NCI-H1417 treated with DMSO at 0.1 percent for 48 hours (cell line): ENCODE results near the gene TEAD3.
A peak's percentile ranks its signal among the peaks of the same experiment; 100 is the strongest.
"Not testable (repeated sequence)": the region's sequence is repeated elsewhere in the genome, so short reads cannot be mapped to it uniquely, and the experiment has no call there.

Experiments
- DNase-seq: peaks from one replicate; lab custom pipeline; 2025; lab: John Stamatoyannopoulos, UW

TEAD3 gene

DNA sequence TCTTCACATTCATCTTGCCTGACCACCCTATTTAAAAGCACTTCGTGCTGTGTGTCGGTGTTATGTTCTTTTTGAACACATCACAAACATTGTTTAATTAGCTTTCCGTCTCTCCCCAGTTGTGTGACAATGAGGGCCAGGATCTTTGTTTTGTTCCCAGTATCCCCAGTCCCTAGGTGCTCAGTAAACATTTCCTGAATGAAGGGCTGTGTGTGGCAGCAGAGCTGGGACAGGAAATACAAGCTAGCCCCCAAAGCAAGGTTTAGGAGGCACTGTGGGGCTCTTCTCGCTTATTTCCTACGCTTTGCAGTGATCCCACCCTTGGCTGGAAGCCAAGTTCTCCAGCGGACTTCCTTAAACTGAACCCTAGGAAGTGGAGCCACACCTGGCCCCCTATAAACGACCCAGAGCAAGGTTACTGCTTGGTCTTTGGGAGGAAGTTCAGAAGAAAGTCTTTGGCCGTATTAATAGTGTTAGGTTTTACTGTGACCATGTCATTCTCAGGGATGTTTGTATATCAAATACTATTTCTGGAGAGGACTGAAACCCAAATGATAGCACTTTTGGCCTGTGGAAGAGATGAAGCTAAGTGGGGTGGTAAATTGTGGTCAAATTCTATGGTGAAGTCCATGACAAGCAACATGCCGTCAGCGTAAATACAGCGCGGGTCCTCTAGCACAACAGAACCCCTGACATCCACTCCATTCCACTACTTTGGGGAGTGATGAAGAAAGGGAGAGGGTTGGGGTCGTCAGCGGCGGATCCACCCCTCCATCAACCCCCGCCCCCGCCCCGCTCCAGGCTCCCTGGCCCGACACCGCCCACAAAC, 45.3 kb downstream of the TEAD3 start:
- DNase-seq: no peak

DNA sequence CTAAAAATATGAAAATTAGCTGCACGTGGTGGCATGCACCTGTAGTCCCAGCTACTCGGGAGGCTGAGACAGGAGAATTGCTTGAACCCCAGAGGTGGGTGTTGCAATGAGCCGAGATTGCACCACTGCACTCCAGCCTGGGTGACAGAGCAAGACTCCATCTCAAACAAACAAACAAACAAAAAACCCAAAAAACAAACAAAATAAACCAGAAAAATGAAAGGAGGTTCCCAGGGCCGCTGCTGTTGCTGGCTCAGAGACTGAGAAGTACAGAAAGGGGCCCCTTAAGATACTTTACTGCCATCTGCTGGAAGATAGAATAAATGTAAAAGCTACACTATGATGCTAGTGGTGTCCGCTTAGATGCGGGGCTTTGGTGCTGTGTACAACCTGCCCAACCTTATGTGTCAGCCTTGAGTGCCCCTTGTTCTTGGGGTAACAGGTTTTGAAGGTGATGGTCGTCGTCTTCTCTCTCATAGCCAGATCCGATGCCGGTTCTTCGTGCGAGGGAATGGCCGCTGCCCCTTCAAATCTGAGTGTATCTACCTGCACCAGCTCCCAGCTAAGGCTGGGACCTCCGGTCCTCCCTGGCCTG, 47.5 kb downstream of the TEAD3 start:
- DNase-seq: peak; percentile 1

DNA sequence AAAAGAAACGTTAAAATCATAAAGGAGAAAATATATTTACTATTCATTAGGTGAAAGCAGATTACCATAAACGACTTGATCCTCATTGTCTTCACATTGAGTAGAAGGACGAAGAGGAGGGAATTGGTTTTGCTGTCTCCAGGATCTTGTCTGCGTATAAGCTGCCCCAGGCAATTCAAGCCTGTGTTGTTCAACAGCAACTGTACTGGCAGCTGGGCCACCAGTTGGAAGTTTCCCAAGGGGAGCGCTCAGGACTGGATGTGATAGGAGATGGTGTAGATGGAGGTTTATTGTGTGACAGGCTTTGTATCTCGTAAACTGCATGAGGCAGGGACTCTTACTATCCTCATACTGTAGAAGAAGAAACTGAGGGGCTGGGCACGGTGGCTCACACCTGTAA, 48.7 kb downstream of the TEAD3 start:
- DNase-seq: no peak

DNA sequence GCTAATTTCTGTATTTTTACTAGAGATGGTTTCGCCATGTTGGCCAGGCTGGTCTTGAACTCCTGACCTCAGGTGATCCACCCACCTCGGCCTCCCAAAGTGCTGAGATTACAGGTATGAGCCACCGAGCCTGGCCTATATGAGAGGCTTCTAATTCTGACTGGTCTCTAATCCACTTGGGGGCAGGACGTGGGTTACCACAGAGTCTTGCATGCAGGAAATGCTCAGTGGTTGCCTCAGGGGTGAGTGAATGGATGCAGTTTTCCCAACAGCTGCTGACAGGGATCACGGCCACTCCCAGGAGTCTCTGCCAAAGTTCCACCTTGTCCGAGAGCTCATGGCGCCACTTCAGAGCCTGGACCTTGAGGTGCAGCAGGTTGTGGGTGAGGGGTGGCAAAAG, 51.2 kb downstream of the TEAD3 start:
- no peak for DNase-seq

DNA sequence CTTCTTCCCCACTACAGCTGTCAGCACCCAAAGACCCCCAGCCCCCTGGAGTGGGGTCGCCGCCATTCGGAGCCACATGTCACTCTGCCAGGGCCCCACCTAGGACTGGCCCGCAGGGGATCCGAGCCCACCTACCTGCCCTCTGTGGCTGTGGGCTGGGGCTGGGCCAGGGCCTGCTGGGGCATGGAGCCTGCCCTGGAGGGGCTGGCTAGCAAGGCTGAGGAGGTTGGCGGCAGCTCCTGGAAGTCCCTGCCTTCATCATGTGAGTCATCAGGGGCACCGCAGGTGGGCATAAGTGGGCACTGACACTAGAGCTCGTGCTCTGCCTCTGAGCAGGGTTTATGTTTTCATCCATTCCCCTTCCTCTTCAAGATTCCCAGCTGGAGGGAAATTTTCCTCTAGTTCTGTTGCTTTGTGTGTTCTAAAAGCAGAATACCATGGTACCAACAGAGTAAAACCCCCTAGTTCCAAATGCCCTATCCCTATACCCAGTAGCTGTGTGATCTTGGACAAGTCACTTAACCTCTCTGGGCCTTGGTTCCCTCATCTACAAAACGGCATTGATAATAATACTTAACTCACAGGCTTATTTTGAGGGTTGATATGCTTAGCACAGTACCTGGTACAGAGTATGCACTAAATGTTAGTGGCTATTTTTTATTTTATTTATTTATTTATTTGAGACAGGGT, 53.4 kb downstream of the TEAD3 start:
- DNase-seq: no peak

DNA sequence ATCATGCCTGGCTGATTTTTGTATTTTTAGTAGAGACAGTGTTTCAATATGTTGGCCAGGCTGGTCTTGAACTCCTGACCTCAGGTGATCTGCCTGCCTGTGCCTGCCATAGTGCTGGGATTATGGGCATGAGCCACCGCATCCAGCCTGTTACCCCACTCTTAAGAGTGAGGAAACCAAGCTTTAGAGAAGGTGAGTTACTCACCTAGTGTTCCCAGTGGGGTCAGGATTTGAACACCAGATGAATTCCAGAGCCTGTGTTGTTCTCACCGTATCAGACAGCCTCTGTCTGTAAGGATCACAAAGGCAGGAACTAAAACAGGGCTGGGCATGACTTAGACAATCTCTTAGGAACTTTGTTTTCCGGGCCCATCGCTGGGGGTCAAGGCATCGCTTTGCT, 54.2 kb downstream of the TEAD3 start:
- no peak for DNase-seq

DNA sequence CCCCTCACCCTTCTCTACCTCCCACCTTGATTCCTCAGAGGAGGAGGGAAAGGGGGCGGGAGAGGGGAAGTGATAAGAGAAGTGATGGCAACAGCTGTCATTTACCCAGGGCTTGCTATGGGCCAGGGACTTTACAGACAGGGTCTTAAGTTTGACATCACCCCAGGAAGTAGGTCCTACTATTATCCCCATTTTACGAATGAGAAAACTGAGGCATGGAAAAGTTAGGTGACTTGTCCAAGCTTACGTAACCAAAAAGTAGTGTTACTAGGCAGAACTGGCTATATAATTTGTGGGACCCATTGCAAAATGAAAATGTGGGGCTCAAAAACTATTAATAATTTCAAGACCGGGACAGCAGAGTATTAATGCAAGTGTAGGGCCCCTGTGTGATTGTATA, 55.2 kb downstream of the TEAD3 start:
- no peak for DNase-seq

DNA sequence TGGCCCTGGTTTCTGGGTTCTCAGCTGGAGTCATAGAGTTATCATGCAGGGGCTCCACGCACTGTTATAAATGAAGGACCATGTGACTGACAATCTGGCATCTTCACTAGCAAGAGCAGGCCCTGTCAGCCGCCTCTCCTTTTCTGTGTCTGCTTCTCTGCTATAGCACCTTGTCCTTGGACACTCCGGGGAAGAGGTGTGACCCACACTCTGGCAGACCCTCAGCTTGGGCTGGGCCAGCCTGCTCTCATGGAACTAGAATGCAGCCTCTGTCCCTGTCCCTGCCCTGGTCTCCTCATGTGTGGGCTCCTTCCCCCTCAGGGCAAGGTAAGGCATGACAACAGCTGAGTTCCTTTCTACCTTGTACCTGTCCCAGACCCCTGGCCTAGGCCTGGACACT, 55.7 kb downstream of the TEAD3 start:
- no peak for DNase-seq

DNA sequence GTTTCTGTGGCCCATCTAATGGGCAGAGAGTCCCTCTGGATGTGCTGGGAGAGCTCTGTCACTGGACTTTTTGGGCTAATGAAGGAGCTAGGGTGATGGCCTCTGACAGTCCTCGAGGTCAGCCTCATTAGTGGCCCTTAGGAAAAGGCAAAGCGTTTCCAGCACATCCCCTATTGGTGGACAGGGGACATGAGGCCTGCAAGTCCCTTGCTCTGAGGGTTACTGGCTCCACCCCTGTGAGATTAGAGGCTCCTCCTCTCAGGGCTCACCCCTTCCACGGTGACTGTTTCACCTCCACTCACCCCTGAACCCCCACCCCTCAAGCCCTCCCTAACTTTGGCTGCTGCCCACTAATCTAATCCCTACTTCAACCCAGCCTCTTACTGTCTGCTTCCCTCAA, 57.6 kb downstream of the TEAD3 start:
- no peak for DNase-seq

DNA sequence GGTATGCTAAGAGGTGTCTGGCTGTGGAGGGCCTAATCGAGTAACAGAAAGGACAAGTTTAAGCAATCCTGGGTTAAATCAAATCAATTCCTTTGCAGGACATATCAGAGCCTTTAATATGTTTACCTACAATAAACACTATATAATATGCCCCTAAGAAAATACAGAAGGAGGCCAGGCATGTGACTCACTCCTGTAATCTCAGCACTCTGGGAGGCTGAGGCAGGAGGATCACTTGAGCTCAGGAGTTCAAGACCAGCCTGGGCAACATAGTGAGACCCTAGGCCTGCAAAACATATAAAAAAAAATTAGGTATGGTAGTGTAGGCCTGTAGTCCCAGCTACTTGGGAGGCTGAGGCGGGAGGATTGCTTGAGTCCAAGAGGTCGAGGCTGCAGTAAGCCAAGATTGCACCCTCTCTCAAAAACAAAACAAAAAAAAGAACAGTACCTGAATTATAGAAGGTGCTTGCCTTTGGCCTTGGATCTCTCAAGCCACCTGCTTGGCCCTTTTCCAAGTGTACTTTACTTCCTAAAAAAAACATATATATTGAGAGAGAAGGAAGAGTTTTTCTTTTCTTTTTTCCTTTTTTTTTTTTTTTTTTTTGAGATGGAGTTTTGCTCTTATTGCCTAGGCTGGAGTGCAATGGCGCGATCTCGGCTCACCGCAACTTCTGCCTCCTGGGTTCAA, 58.4 kb downstream of the TEAD3 start:
- DNase-seq: not testable (repeated sequence)

DNA sequence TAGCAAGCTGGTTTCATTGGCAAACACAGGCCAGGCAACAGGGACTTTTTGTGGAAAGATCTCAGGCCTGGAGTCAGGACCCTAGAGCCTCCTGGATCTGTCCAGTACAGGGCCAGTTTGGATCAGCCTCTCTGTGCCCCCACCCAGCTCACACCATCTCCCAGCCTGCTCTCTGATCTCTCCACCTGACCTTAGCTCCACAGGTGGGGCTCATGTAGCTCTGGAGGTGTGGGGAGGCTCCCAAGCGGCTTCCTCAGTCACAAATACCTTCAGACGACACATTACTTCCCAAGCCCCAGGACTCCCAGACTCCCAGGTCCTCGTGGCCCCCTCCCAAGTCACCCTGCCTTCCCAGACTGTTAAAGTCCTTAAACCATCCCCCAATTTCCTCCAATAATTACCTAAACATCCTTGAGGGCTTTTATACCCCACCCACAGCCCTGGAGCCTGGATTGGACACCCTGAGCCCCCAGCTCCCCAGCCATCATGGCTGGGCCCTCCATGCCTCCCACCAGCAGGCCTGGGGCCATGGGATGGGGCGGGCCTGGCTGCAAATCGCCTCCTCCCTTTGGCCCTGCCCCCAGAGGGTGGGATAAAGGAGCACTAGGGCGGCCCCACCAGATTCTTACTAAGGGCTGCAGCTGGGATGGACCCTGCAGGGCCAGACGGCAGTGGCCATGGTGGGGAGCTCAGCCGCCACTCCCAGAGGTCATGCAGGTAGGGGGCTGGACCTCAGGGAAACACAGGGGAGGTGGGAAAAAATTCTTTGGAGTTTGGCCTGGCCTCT, 60.6 kb downstream of the TEAD3 start:
- no peak for DNase-seq

DNA sequence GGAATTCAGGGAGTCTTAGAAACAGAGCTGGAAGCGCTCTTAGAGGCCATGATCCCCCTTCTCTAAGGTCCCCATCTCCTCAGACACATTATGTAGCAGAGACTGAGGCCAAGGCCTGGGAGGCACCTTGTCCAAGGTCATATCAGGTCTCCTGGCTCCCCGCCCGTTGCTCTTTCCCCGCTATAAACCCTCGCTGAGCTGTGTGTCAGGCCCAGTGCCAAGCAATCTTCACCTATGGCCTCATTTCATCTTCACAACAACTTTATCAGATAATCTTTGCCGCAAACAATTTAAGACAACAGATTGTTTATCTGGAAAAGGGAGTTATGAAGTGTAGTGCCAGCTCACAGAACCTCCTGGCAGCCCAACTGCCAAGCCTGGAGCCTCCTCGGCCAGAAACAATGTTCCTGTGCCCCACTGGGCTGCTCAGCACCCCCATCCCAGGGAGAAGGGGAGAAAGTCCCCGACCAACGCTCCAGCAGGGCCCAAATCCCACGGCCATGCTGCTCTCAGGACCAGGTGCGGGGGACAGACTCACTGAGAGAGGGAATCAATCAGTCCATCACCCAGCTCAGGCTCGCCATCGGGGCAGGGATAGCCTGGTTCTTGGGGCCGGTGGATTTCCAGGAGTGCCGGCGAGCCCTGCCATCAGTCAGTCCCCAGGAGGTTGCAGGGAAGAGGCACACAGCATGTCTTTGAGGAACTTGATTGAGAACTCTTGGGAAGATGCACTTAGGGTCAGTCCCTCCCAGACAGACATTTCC, 61.6 kb downstream of the TEAD3 start:
- DNase-seq: no peak

DNA sequence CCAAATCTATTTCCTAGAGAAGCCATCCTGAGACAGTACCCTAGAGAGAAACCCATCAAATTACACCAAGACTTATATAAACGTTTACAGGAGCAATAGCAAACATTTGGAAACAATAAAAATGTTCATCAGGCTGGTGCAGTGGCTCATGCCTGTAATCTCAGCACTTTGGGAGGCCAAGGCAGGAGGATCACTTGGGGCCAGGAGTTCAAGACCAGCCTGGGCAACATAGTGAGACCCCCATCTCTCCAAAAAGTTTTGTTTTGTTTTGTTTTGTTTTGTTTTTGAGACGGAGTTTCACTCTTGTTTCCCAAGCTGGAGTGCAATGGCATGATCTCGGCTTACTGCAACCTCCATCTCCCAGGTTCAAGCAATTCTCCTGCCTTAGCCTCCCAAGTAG, 64.2 kb downstream of the TEAD3 start:
- not testable (repeated sequence) for DNase-seq

DNA sequence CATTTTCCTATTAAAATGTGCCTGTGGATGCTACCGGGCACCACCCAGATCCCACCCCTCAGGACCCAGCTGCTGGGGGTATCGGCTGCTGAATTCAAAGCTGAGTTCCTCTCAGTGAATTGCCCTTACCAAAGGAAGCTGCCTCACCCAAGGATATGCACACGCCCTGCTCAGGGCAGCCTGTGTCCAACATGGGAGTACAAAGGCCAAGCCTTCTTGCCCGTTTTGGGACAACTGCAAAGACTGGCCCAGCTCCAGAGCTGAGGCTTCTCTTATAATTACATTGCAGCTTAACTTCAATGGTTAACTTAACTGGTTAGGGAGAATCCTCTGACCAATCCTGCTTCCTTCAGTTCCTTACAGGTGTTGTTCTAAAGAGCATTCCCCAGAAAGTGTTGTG, 64.6 kb downstream of the TEAD3 start:
- no peak for DNase-seq

DNA sequence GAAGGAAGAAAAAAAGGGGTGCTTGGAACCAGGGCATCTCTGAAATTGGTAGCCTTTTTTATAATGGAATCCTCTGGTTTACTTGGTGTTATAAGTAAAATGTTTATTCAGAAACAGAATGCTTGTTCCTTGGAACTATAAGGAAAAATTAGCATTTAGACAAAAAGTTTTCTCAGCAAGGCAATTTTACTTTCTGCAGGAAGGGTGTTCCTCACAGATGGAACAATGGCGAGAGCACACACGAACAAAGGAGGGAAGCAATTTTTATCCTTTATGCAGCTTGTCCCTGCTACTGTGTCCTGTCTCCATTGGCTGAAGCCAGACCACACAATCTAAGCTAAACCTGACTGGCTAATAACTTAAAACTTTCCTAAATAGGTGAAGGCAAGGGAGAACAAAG, 67.4 kb downstream of the TEAD3 start:
- no peak for DNase-seq

DNA sequence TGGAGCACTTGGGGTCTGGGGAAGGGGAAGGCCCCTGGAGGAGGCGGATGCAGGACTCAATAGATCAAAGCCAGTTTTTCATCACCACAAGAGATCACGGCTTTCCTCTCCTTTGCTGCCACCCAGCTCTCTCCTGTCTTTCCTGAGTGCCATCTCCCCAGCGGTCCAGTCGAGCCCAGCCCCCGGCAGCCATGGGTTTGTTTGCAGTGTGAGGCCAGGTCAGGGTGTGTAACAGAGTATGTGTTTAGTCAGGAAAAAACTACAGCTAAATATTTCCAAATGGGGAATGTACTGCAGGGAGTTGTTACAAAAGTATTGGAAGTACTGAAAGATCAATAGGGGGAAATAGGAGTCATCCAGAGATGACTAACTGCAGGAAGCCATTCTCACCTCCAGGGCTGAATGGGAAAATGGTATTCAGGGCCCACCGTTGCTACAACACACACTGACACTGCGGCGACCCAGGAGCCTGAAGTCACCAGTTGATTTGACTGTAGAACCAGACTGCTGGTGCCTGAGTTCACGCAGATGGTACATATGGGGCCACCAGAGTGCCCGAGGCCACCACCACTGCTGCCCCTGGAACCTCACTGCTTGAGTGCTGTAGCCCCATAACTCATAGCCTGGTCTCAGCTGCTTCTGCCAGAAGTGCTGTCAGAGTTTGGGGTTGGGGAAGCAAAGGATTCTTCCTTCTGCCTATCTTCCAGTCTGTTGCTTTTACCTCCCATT, 68.3 kb downstream of the TEAD3 start:
- DNase-seq: no peak

DNA sequence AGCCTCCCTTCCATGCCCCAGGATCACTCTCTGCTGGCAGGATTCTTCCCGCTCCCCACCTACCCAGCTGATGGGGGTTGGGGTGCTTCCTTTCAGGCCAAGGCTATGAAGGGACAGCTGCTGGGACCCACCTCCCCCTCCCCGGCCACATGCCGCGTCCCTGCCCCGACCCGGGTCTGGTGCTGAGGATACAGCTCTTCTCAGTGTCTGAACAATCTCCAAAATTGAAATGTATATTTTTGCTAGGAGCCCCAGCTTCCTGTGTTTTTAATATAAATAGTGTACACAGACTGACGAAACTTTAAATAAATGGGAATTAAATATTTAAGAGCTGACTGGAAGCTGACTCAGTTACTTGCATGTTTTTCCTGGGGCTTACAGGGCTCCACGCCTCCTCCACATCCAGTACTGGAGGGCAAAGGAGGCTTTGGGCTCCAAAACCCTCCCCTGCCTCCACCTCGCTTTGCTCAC, 69.0 kb downstream of the TEAD3 start:
- DNase-seq: no peak

DNA sequence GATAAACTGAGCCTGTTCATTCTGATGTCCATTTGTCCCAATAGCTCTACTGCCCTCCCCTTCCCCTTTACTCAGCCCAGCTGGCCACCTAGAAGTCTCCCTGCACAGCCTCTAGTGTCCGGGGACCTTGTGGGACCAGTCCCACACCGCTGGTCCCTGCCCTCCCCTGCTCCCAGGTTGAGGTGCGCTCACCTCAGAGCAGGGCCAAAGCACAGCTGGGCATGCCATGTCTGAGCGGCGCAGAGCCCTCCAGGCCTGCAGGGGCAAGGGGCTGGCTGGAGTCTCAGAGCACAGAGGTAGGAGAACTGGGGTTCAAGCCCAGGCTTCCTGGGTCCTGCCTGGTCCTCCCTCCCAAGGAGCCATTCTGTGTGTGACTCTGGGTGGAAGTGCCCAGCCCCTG, 69.4 kb downstream of the TEAD3 start:
- no peak for DNase-seq

DNA sequence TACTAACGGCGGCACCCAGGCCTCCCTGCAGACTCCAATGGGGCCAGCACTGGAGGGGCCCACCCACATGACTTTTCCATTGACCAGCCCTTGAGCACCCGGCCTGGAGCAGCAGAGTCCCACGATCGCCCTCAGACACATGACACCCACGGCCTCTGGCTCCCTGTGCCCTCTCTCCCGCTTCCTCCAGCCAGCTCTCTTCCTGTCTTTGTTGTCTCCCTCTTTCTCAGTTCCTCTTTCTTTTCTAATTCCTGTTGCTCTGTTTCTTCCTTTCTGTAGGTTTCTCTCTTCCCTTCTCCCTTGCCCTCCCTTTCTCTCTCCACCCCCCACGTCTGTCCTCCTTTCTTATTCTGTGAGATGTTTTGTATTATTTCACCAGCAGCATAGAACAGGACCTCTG, 70.8 kb downstream of the TEAD3 start:
- DNase-seq: no peak

DNA sequence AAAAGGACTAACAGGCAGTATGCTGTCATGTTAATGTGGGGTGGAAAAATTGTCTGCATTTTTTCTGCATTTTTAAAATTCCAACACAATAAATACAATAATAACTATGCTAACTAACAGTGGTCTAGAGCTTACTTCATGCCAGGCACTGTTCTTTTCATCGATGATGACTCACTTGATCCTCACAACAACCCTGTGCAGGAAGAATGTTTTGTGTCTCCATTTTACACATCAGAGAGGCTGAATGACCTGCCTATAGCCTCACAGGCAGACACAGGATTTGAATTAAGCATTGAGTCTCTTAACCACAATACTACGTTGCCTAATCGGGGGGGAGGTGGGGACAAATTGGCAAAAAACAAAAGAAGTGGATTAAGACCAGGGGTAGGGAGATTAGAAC, 71.6 kb downstream of the TEAD3 start:
- DNase-seq: no peak
